Hepatocyte (in vitro differentiated cells): ENCODE data around the gene PNCK. TPM values are rescaled to one million over a fixed set of nuclear protein-coding genes. Genes with fewer than 3 reads are reported as not detected.

ENCODE experiments used
- DNase-seq: peaks from one replicate; pipeline ENCODE4 v3.0.0-alpha.2; 2016; ENCODE audit warnings: low spot score
- H2AFZ ChIP-seq: fragments of 200-600 bp; sonication (generic); 2 replicates; pipeline ENCODE4 v1.6.0; 2016; ENCODE audit warnings: antibody characterized with exemption, mild to moderate bottlenecking
- H3K27ac ChIP-seq: fragments of 200-600 bp; sonication (generic); 2 replicates; pipeline ENCODE4 v1.5.1; 2016; ENCODE audit warnings: mild to moderate bottlenecking
- H3K27me3 ChIP-seq: fragments of 200-600 bp; sonication (generic); 2 replicates; pipeline ENCODE4 v1.6.1; 2016
- H3K36me3 ChIP-seq: fragments of 200-600 bp; sonication (generic); replicated peaks from 2 replicates; pipeline ENCODE4 v1.5.1; 2016; ENCODE audit warnings: low read depth; ENCODE audit not compliant: insufficient read depth
- H3K4me1 ChIP-seq: fragments of 200-600 bp; sonication (generic); 2 replicates; pipeline ENCODE4 v1.5.1; 2016; ENCODE audit warnings: mild to moderate bottlenecking, moderate library complexity; ENCODE audit not compliant: insufficient read depth
- H3K4me2 ChIP-seq: fragments of 200-600 bp; sonication (generic); 2 replicates; pipeline ENCODE4 v1.6.0; 2016
- H3K4me3 ChIP-seq: fragments of 200-600 bp; sonication (generic); 2 replicates; pipeline ENCODE4 v1.5.1; 2016; ENCODE audit warnings: mild to moderate bottlenecking
- H3K79me2 ChIP-seq: fragments of 200-600 bp; sonication (generic); 2 replicates; pipeline ENCODE4 v1.6.0; 2017; ENCODE audit warnings: mild to moderate bottlenecking
- H3K9me2 ChIP-seq: fragments of 200-600 bp; sonication (generic); replicated peaks from 2 replicates; pipeline ENCODE4 v1.6.0; 2017; ENCODE audit warnings: mild to moderate bottlenecking; ENCODE audit not compliant: insufficient read depth
- H3K9me3 ChIP-seq: fragments of 200-600 bp; sonication (generic); 2 replicates; pipeline ENCODE4 v1.5.1; 2016; ENCODE audit warnings: low read depth, mild to moderate bottlenecking
- H4K20me1 ChIP-seq: fragments of 200-600 bp; sonication (generic); 2 replicates; pipeline ENCODE4 v1.6.0; 2016; ENCODE audit warnings: mild to moderate bottlenecking; ENCODE audit not compliant: insufficient read depth, poor library complexity, severe bottlenecking
- EZH2 ChIP-seq: fragments of 200-600 bp; sonication (generic); IDR thresholded peaks from 2 replicates; pipeline ENCODE4 v1.6.1; 2016; ENCODE audit warnings: antibody characterized with exemption, mild to moderate bottlenecking, borderline replicate concordance
- EZH2phosphoT487 ChIP-seq: fragments of 200-600 bp; sonication (generic); IDR thresholded peaks from one replicate; pipeline ENCODE4 v1.6.1; 2018; ENCODE audit warnings: antibody characterized with exemption, mild to moderate bottlenecking, low read depth, moderate library complexity; ENCODE audit not compliant: unreplicated experiment, severe bottlenecking
- WGBS: methylation state at CpG from one replicate; pipeline ENCODE4 v1.1.6; 2016; ENCODE audit warnings: low lambda C conversion rate; ENCODE audit errors: missing lambda C conversion rate; 5-methylcytosine and 5-hydroxymethylcytosine counted together
- polyA plus RNA-seq: library from polyadenylated mRNA; unstranded; fragments of >200 nt; fragmentation: Nextera tagmentation; extraction: Ambion mirVana; gene quantifications from 2 replicates; pipeline ENCODE4 v1.2.1, GENCODE V29; 2016
- total RNA-seq: library from RNA; depleted of rRNA; stranded (reverse); fragments of >200 nt; gene quantifications from 2 replicates; pipeline ENCODE4 v1.2.3, GENCODE V29; 2014
- TF ChIP-seq, protein P1 (sequence below): fragments of 200-600 bp; sonication (generic); IDR thresholded peaks from 2 replicates; pipeline ENCODE4 v1.5.1; 2016; ENCODE audit warnings: antibody characterized with exemption, mild to moderate bottlenecking; ENCODE audit not compliant: poor library complexity

PNCK gene
- total and polyA plus RNA-seq, 2 experiments from 2014 or later: 0.28 to 2.2 TPM

DNA sequence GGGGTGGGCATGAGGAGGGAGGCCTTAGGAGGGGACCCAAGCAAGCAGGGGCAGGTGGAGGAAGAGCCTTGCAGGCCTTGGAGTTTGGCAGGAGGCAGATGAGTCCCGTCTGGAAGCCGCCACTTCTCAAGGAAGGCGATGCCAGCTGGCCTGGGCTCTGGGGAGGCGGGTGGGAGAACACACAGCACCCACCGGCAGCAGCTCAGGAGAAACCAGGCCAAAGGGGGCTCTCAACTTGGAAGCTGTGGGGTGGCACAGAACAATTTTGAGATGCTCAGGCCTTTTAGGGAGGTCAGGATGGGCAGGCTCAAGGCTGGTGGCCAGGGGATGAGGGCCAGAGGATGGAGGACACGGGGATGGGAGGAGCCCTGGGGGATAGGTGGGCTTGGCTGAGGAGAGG lies 38.2 kb downstream of the PNCK start:
- H3K27me3 ChIP-seq: no peaks in the 10 kb centered on the region
- H3K36me3 ChIP-seq: no peaks in the 10 kb centered on the region
- no peak overlapping the region for H3K4me2 ChIP-seq
- no peaks in the 10 kb centered on the region for H4K20me1 ChIP-seq
- H3K79me2 ChIP-seq: no peaks in the 10 kb centered on the region
- no peaks in the 10 kb centered on the region for H3K9me2 ChIP-seq
- peaks cover 3% of the 10 kb centered on the region for H3K9me3 ChIP-seq
- no peak overlapping the region for H3K27ac ChIP-seq
- no peak for DNase-seq
- TF ChIP-seq, protein P1, sequence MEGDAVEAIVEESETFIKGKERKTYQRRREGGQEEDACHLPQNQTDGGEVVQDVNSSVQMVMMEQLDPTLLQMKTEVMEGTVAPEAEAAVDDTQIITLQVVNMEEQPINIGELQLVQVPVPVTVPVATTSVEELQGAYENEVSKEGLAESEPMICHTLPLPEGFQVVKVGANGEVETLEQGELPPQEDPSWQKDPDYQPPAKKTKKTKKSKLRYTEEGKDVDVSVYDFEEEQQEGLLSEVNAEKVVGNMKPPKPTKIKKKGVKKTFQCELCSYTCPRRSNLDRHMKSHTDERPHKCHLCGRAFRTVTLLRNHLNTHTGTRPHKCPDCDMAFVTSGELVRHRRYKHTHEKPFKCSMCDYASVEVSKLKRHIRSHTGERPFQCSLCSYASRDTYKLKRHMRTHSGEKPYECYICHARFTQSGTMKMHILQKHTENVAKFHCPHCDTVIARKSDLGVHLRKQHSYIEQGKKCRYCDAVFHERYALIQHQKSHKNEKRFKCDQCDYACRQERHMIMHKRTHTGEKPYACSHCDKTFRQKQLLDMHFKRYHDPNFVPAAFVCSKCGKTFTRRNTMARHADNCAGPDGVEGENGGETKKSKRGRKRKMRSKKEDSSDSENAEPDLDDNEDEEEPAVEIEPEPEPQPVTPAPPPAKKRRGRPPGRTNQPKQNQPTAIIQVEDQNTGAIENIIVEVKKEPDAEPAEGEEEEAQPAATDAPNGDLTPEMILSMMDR: no peak
- TF ChIP-seq EZH2phosphoT487 (no peak), EZH2 (no peak)
- H2AFZ ChIP-seq: no peak overlapping the region
- no peak overlapping the region for H3K4me3 ChIP-seq
- peaks cover 7% of the 10 kb centered on the region for H3K4me1 ChIP-seq
- WGBS: 79% methylated on average over 5 of the region's 6 CpGs

DNA sequence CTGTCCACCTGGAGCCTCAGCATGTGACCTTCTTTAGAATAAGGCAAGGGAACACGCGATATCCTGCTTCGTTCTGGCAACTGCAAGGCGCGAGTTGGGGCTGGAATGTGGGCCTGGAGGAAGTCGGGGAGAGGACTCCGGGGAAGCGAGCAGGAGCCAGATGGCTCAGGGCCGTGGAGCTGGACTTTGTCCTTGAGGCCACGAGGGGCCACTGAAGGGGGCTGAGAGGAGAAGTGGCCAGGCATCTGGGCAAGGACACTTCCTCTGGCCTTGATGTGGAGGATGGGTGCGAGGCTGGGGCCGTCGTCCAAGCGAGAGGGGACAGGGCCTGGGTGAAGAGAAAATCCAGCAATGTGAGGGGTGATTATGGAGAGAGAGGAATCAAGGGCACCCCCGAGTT lies 38.8 kb downstream of the PNCK start:
- Histone ChIP-seq H4K20me1 (no peaks in the 10 kb centered on the region), H2AFZ (no peak overlapping the region), H3K4me1 (peaks cover 7% of the 10 kb centered on the region), H3K9me3 (peaks cover 3% of the 10 kb centered on the region), H3K27me3 (no peaks in the 10 kb centered on the region), H3K79me2 (no peaks in the 10 kb centered on the region), H3K4me2 (no peak overlapping the region), H3K4me3 (no peak overlapping the region), H3K36me3 (no peaks in the 10 kb centered on the region), H3K9me2 (no peaks in the 10 kb centered on the region), H3K27ac (no peak overlapping the region)
- TF ChIP-seq EZH2phosphoT487: no peak
- TF ChIP-seq EZH2: no peak
- TF ChIP-seq, protein P1: no peak
- peak; percentile 14 for DNase-seq
- WGBS: 62% methylated on average over 15 of the region's 15 CpGs

DNA sequence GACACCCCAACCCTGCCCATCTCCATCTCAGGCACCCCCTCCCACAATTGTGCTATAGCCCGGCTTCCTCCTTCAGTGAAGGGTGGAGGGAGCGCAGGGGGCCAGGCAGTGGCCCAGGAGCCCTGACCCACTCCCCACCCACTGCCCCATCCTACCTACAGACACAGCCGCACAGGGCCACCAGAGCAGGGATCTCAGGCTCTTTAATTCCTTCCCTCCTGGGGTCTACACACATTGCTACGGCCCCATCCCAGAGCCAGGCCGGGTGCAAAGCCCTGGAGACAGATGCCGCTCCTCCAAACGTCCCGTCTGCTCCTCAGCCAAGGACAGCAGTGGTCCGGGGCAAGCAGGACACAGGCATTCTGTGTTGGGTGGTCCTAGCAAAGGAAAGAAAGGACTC lies 39.4 kb downstream of the PNCK start:
- H3K4me1 ChIP-seq: peaks cover 7% of the 10 kb centered on the region
- TF ChIP-seq EZH2 (no peak), EZH2phosphoT487 (no peak)
- TF ChIP-seq, protein P1: no peak
- no peak overlapping the region for H3K27ac ChIP-seq
- H3K79me2 ChIP-seq: no peaks in the 10 kb centered on the region
- no peaks in the 10 kb centered on the region for H3K36me3 ChIP-seq
- H3K4me2 ChIP-seq: no peak overlapping the region
- H3K4me3 ChIP-seq: no peak overlapping the region
- no peak for DNase-seq
- WGBS: 90% methylated on average over 9 of the region's 9 CpGs
- H4K20me1 ChIP-seq: no peaks in the 10 kb centered on the region
- H3K9me3 ChIP-seq: peaks cover 3% of the 10 kb centered on the region
- H2AFZ ChIP-seq: no peak overlapping the region
- no peaks in the 10 kb centered on the region for H3K9me2 ChIP-seq
- H3K27me3 ChIP-seq: no peaks in the 10 kb centered on the region

DNA sequence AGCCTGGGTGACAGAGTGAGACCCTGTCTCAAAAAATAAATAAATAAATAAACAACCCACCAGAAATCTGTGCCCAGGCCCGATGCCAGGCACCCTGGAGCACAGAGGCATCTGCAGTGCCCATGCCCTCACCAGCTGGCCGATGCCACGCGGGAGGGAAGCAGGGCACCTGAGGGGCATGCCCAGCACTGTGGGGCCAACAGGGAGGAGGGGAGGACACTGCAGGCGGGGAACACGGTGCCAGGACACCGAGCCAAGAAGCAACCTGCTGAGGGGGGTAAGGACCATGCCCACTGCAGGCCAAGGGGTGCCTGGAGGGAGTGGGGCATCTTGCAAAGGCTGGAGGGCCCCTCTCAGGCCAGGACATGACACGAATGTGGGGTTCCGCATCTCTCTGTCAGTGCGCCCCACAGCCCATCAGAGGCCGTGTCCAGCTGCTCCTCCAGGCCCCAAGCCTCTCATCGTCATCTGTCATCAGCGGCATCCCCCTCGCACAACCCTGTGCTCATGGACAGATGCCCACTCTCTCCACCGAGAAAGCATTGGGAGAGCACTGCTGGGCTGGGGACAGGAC lies 39.9 kb downstream of the PNCK start:
- no peaks in the 10 kb centered on the region for H3K36me3 ChIP-seq
- no peak overlapping the region for H2AFZ ChIP-seq
- no peak for DNase-seq
- H3K79me2 ChIP-seq: no peaks in the 10 kb centered on the region
- TF ChIP-seq EZH2phosphoT487 (no peak), EZH2 (no peak)
- TF ChIP-seq, protein P1: no peak
- no peaks in the 10 kb centered on the region for H3K9me2 ChIP-seq
- peaks cover 3% of the 10 kb centered on the region for H3K9me3 ChIP-seq
- no peaks in the 10 kb centered on the region for H4K20me1 ChIP-seq
- H3K4me1 ChIP-seq: peaks cover 7% of the 10 kb centered on the region
- no peak overlapping the region for H3K4me2 ChIP-seq
- H3K27me3 ChIP-seq: no peaks in the 10 kb centered on the region
- H3K27ac ChIP-seq: no peak overlapping the region
- H3K4me3 ChIP-seq: no peak overlapping the region
- WGBS: 85% methylated on average over 14 of the region's 15 CpGs
